Mucosa of gallbladder (tissue), 1 donor: ENCODE results near the gene CYP2A13. TPM values are rescaled to one million over a fixed set of nuclear protein-coding genes. Genes with fewer than 3 reads are reported as not detected.
"Not testable (repeated sequence)": the region's sequence is repeated elsewhere in the genome, so short reads cannot be mapped to it uniquely, and the experiment has no call there.

Experiments used
- DNase-seq: peaks from one replicate; pipeline ENCODE4 v3.0.0-alpha.2; 2020; ENCODE audit warnings: low spot score
- total RNA-seq: library from RNA; stranded (reverse); gene quantifications from one replicate; pipeline ENCODE4 v1.2.1, GENCODE V29; 2021
- donor health status: DM: no; HTN: no; CAD: no.

CYP2A13 gene, protein sequence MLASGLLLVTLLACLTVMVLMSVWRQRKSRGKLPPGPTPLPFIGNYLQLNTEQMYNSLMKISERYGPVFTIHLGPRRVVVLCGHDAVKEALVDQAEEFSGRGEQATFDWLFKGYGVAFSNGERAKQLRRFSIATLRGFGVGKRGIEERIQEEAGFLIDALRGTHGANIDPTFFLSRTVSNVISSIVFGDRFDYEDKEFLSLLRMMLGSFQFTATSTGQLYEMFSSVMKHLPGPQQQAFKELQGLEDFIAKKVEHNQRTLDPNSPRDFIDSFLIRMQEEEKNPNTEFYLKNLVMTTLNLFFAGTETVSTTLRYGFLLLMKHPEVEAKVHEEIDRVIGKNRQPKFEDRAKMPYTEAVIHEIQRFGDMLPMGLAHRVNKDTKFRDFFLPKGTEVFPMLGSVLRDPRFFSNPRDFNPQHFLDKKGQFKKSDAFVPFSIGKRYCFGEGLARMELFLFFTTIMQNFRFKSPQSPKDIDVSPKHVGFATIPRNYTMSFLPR
- 0.40 TPM for total RNA-seq

DNA sequence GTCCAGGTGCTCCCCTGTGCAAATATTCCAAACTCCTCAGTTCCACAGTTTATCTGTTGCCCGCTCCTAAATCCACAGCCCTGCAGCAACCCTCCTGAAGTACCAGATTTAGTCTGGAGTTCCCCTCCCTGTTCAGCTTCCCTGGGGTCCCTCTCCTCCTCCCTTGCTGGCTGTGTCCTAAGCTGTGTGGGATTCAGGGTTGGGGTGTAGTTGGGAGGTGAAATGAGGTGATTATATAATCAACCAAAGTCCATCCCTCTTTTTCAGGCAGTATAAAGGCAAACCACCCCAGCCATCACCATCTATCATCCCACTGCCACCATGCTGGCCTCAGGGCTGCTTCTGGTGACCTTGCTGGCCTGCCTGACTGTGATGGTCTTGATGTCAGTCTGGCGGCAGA lies at the start of gene CYP2A13:
CYP2A13 (plus strand) TSS at position 301 of the 400 bp plus-strand sequence; CDS start at position 322, 21 bp downstream.
- DNase-seq: no peak

DNA sequence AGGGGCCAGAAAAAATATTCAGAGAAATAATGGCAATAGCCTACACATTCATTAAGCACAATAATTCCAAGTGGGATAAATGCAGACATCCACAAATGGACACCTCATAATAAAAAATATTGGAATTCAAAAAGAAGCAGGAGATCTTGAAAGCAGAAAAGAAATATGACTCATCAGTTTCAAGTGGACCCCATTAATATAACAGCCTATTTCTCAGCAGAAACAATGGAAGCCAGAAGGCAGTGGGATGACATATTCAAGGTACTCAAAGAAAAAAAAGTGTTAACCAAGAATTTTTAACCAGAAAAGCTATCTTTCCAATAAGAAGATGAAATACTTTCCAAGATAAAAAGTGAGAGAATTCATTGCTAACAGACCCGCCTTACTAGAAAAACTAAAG lies 48.4 kb upstream of the CYP2A13 start:
- DNase-seq: no peak

- DNase-seq: not testable (repeated sequence)
Observed at GRCh38 chr19:41045095-41045494, 43.2 kb upstream of the CYP2A13 start.

- no peak for DNase-seq
Observed at GRCh38 chr19:41050426-41050825, 37.8 kb upstream of the CYP2A13 start.

- not testable (repeated sequence) for DNase-seq
Observed at GRCh38 chr19:41052162-41052561, 36.1 kb upstream of the CYP2A13 start.

GRCh38 chr19:41053331-41053730 lies 34.9 kb upstream of the CYP2A13 start:
- DNase-seq: not testable (repeated sequence)

DNA sequence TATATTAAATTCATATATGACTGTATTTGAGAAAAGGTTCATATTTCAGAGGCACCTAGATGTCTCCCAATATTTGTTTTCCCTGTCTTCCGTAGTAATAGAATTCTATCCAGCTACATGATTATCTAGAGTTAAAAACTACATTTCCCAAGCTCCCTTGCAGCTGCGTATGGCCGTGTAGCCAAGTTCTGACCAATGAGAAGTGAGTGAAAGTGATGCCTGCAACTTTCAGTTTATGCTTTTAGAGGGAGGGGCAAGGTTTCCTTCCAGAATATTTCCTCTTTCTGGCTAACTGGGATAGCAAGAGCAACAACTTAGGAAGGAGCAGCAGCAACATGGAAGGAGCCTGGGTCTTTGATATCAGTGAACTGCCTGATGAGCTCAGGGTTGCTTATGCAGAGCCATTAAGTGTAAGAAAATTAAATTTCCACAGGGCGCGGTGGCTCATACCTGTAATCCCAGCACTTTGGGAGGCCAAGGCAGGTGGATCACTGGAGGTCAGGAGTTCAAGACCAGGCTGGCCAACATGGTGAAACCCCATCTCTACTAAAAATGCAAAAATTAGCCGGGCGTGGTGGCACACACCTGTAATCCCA lies 23.2 kb upstream of the CYP2A13 start:
- DNase-seq: no peak

DNA sequence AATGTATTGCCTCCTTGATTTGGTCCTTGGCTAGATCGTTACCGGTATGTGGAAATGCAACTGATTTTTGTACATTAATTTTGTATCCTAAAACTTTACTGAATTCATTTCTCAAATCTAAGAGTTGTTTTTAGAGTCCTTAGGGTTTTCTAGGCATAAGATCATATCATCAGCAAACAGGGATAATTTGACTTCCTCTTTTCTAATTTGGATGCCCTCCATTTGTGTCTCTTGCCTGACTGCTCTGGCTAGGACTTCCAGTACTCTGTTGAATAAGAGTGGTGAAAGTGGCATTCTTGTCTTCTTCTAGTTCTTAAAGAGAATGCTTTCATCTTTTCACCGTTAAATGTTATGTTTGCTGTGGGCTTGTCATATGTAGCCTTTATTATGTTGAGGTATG lies 12.0 kb upstream of the CYP2A13 start:
- DNase-seq: no peak

- DNase-seq: no peak
Observed at GRCh38 chr19:41083516-41083915, 4.7 kb upstream of the CYP2A13 start.

GRCh38 chr19:41085748-41086415 lies 2.4 kb upstream of the CYP2A13 start:
- DNase-seq: no peak

GRCh38 chr19:41089959-41090358 lies 1.7 kb downstream of the CYP2A13 start:
- DNase-seq: no peak

DNA sequence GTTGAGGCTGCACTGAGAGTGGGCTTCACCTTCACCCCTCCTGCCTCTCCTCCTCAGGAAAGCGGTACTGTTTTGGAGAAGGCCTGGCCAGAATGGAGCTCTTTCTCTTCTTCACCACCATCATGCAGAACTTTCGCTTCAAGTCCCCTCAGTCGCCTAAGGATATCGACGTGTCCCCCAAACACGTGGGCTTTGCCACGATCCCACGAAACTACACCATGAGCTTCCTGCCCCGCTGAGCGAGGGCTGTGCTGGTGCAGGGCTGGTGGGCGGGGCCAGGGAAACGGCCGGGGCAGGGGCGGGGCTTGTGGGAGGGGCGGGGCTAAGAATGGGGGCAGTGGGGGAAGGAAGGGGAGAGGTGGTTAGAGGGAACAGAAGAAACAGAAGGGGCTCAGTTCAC lies 7.5 kb downstream of the CYP2A13 start:
- DNase-seq: no peak

DNA sequence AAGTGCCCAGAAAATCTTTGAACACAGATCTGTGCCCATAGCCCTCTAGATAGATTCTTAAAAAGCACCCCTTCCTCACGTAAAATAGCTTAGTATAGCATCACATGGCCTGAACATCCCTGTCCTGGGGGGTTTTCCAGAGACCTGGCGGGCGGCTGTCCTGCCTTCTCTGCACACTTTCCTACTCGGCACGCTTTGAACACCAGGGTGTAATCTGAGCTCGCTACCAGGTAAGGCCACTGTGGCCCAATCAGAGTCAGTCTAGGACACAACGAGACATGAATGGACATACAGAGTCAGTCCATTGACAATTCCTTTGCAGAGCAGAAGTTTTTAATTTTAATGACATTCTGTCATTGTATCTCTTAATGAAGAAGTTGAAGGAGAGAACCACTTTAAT lies 8.1 kb downstream of the CYP2A13 start:
- no peak for DNase-seq

DNA sequence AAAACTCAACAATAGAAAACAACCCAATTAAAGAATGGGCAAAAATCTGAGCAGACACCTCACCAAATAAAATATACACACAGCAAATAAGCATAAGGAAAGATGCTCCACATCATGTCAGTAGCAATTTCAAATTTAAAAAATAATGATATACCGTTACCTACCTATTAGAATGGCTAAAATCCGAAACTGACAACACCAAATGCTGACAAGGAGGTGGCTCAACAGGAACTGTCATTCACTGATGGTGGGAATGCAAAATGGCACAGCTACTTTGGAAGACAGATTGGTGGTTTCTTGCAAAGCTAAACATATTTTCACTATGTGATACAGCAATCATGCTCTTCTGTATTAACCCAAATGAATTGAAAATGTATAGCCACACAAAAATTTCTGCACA lies 9.1 kb downstream of the CYP2A13 start:
- no peak for DNase-seq

DNA sequence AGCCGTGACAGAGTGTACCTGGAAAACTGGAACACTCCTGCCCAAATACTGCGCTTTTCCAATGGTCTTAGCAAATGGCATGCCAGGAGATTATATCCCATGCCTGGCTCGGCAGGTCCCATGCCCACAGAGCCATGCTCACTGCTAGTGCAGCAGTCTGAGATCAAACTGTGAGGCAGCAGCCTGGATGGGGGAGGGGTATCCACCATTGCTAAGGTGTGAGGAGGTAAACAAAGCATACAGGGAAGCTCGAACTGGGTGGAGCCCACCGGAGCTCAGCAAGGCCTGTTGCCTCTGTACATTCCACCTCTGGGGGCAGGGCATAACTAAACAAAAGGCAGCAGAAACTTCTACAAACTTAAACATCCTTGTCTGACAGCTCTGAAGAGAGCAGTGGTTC lies 10.5 kb downstream of the CYP2A13 start:
- DNase-seq: no peak

DNA sequence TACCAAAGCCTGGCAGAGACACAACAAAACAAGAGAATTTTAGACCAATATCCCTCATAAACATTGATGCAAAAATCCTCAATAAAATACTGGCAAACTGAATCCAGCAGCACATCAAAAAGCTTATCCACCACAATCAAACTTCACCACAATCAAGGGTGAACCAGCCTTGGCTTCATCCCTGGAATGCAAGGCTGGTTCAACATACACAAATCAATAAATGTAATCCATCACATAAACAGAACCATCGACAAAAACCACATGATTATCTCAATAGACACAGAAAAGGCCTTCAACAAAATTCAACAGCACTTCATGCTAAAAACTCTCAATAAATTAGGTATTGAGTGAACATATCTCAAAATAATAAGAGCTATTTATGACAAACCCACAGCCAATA lies 14.0 kb downstream of the CYP2A13 start:
- not testable (repeated sequence) for DNase-seq

- no peak for DNase-seq
Observed at GRCh38 chr19:41106177-41106576, 17.9 kb downstream of the CYP2A13 start.

- no peak for DNase-seq
Observed at GRCh38 chr19:41111296-41111695, 23.0 kb downstream of the CYP2A13 start.

DNA sequence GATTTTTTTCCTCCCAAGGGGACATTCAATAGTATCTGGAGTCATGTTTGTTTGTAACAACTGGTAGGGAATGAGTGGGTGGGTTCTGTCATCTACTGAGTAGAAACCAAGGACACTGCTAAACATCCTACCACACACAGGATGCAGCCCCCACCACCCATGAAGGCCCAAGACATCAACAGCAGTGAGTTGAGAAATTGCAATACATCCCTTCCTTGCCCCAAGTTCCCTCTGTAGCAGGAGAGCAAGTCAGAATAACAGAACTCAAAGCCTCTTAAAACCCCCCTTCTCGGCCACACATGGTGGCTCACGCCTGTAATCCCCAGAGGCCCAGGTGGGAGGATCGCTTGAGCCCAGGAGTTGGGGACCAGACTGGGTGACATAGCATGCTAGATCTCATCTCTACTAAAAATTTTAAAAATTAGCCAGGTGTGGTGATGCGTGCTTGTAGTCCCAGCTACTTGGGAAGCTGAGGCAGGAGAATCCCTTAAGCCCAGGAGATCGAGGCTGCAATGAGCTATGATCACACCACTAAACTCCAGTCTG lies 23.6 kb downstream of the CYP2A13 start:
- DNase-seq: no peak

GRCh38 chr19:41112728-41113290 lies 24.6 kb downstream of the CYP2A13 start:
- no peak for DNase-seq

GRCh38 chr19:41114132-41114531 lies 25.9 kb downstream of the CYP2A13 start, which contains the start of gene CYP2F1:
TSS of gene CYP2F1 (plus strand) at chr19:41114432. CDS start at chr19:41116189, 1,757 bp downstream.
- no peak for DNase-seq

DNA sequence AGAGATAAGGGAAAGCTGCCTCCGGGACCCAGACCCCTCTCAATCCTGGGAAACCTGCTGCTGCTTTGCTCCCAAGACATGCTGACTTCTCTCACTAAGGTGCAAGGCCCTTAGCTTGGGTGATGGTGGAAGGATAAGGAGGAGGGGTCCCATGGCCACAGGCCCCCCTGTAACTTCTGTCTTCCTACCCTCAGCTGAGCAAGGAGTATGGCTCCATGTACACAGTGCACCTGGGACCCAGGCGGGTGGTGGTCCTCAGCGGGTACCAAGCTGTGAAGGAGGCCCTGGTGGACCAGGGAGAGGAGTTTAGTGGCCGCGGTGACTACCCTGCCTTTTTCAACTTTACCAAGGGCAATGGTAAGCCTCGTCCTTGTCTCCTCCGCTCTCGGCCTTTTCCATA lies 28.0 kb downstream of the CYP2A13 start:
- no peak for DNase-seq
